ENCODE measurements around the gene MTPN. TPM values are rescaled to one million over a fixed set of nuclear protein-coding genes. Genes with fewer than 3 reads are reported as not detected.

MTPN gene
- total RNA-seq, 1 experiment from 2014 or later: 217 TPM

- no peak for DNase-seq (ENCODE audit: low read depth)
Measured at GRCh38 chr7:135928136-135928535, 49.0 kb downstream of the MTPN start.

GRCh38 chr7:135925210-135925609, 51.9 kb downstream of the MTPN start:
- DNase-seq (ENCODE audit: low read depth): peak; percentile 31

GRCh38 chr7:135924302-135924701, 52.9 kb downstream of the MTPN start:
- peak; percentile 36 for DNase-seq (ENCODE audit: low read depth)

- DNase-seq (ENCODE audit: low read depth): no peak
Measured at GRCh38 chr7:135922263-135922662, 54.9 kb downstream of the MTPN start.

- DNase-seq (ENCODE audit: low read depth): no peak
Measured at GRCh38 chr7:135920478-135920877, 56.7 kb downstream of the MTPN start.

- no peak for DNase-seq (ENCODE audit: low read depth)
Measured at GRCh38 chr7:135919071-135919841, 57.9 kb downstream of the MTPN start.

GRCh38 chr7:135918134-135918533, 59.0 kb downstream of the MTPN start:
- no peak for DNase-seq (ENCODE audit: low read depth)

- DNase-seq (ENCODE audit: low read depth): no peak
Measured at GRCh38 chr7:135917721-135918120, 59.4 kb downstream of the MTPN start.

- DNase-seq (ENCODE audit: low read depth): no peak
Measured at GRCh38 chr7:135914346-135914745, 62.8 kb downstream of the MTPN start.

- no peak for DNase-seq (ENCODE audit: low read depth)
Measured at GRCh38 chr7:135913404-135913803, 63.8 kb downstream of the MTPN start.

- DNase-seq (ENCODE audit: low read depth): no peak
Measured at GRCh38 chr7:135911099-135911498, 66.1 kb downstream of the MTPN start.

GRCh38 chr7:135910393-135911036, 66.6 kb downstream of the MTPN start:
- DNase-seq (ENCODE audit: low read depth): no peak

GRCh38 chr7:135905858-135906257, 71.3 kb downstream of the MTPN start:
- DNase-seq (ENCODE audit: low read depth): no peak

- peak; percentile 31 for DNase-seq (ENCODE audit: low read depth)
Measured at GRCh38 chr7:135905355-135905754, 71.8 kb downstream of the MTPN start.

GRCh38 chr7:135904282-135904681, 72.9 kb downstream of the MTPN start:
- no peak for DNase-seq (ENCODE audit: low read depth)

- DNase-seq (ENCODE audit: low read depth): no peak
Measured at GRCh38 chr7:135901585-135902540, 75.3 kb downstream of the MTPN start.

GRCh38 chr7:135900065-135900546, 77.1 kb downstream of the MTPN start:
- DNase-seq (ENCODE audit: low read depth): no peak

GRCh38 chr7:135899458-135900064, 77.6 kb downstream of the MTPN start:
- DNase-seq (ENCODE audit: low read depth): no peak

GRCh38 chr7:135898226-135898625, 78.9 kb downstream of the MTPN start:
- no peak for DNase-seq (ENCODE audit: low read depth)

- no peak for DNase-seq (ENCODE audit: low read depth)
Measured at GRCh38 chr7:135894816-135895215, 82.3 kb downstream of the MTPN start.

GRCh38 chr7:135889823-135890222, 87.3 kb downstream of the MTPN start:
- DNase-seq (ENCODE audit: low read depth): no peak

GRCh38 chr7:135888740-135889139, 88.4 kb downstream of the MTPN start:
- DNase-seq (ENCODE audit: low read depth): peak; percentile 54

All from M059J (cell line).